ENCODE data around the gene ST3GAL6.

The ST3GAL6 gene

DNA sequence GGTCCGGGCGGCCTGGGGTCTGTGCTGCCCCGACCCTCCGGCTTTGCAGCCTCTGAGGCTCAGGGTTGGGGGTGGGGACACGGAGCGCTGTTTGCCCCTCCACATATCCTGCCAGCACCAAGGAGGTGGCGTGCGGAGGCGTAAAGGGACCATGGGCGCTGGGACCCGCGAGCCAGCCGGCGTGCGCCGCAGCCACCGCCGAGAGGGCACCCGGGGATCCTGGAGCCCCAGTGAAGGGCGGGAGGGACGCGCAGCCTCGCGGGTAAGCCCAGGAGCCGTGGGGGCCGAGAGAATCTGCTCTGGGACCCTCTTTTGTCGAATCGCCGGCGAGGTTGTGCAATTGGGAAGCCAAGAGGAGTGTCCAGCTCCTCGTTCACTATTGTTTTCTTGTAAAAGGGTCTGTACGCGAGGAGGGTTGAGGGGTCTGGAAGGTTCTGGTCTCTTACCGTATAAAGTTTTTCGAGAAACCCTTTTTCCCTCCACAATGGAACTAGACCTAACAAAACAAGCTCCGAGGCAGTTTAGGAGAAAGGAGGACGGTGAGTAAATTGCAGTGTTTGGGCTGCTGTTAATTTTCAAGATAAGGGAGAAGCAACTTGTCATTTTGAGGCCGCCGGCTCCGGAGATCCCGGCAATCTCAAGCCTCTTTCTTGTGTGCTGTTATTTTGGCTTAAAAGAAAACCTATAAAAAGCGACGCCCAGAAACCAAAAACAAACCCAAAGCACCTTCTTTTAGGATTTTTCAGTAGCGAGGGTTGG, 29.9 kb upstream of the ST3GAL6 start:
- DNase-seq (ENCODE audit: low spot score), result no peak

GRCh38 chr3:98733812-98734281, 29.3 kb upstream of the ST3GAL6 start:
- Mint-ChIP-seq H3K27ac (peak overlapping the region; percentile 46), H3K36me3 (ENCODE audit: low read depth) (no peaks in the 10 kb centered on the region), H3K4me1 (ENCODE audit: low read depth) (peaks cover 15% of the 10 kb centered on the region), H3K4me3 (peak overlapping the region; percentile 78), H3K27me3 (ENCODE audit: low read depth) (peaks cover 66% of the 10 kb centered on the region), H3K9me3 (no peaks in the 10 kb centered on the region)
- no peak for DNase-seq (ENCODE audit: low spot score)

More for the DNA sequence above, 29.9 kb upstream of the ST3GAL6 start:
- H3K4me1 Mint-ChIP-seq (ENCODE audit: low read depth), result peaks cover 15% of the 10 kb centered on the region
- H3K4me3 Mint-ChIP-seq, result peak overlapping the region; percentile 78
- no peaks in the 10 kb centered on the region for H3K36me3 Mint-ChIP-seq (ENCODE audit: low read depth)
- no peaks in the 10 kb centered on the region for H3K9me3 Mint-ChIP-seq
- H3K27ac Mint-ChIP-seq, result peak overlapping the region; percentile 46
- H3K27me3 Mint-ChIP-seq (ENCODE audit: low read depth), result peaks cover 67% of the 10 kb centered on the region

DNA sequence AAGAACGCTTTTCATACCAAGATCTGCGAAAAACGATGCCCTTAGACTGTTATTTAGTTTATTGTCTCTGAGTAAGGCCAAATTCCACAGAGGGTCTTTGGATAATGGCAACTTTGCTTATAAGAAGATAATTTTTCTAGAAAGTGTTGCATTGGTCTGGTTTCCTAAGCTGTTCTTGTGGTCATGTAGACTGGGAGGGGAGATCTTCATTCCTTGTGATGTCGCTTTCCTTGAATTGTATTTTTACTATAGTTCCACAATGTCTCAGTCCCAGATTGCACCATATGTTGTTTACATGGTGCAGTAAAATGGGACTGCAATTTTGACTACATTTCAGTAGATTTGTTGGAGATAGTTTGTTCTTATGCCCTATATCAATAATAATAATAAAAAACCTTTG, 28.8 kb upstream of the ST3GAL6 start:
- no peak for DNase-seq (ENCODE audit: low spot score)
- H3K36me3 Mint-ChIP-seq (ENCODE audit: low read depth), result no peaks in the 10 kb centered on the region

GRCh38 chr3:98734735-98735134, 28.4 kb upstream of the ST3GAL6 start:
- Mint-ChIP-seq H3K27me3 (ENCODE audit: low read depth) (peaks cover 67% of the 10 kb centered on the region), H3K36me3 (ENCODE audit: low read depth) (no peaks in the 10 kb centered on the region), H3K4me3 (no peak overlapping the region), H3K4me1 (ENCODE audit: low read depth) (peaks cover 15% of the 10 kb centered on the region), H3K9me3 (no peaks in the 10 kb centered on the region), H3K27ac (no peak overlapping the region)
- no peak for DNase-seq (ENCODE audit: low spot score)

More for the DNA sequence above, 28.8 kb upstream of the ST3GAL6 start:
- peaks cover 15% of the 10 kb centered on the region for H3K4me1 Mint-ChIP-seq (ENCODE audit: low read depth)
- no peak overlapping the region for H3K27ac Mint-ChIP-seq
- peaks cover 70% of the 10 kb centered on the region for H3K27me3 Mint-ChIP-seq (ENCODE audit: low read depth)
- H3K4me3 Mint-ChIP-seq, result peak overlapping the region; percentile 78
- no peaks in the 10 kb centered on the region for H3K9me3 Mint-ChIP-seq

DNA sequence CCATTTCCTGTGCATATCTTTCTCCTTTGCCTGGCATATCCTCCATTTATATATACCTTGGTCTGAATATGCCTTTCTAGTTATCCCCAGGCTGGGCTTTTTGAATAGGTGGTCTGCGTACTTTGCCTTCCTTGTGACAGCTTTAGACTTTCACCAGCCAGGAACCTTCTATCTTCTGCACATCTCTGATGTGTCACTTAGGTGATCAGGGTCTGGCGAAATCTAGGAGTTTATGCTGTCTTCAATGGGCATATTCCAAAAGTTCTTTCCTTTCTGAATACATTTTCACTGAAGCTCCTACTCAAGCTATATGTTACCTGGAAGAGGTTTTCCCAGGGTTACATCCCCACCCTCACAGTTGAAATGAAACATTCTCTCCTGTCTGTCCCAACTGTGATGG, 27.8 kb upstream of the ST3GAL6 start:
- DNase-seq (ENCODE audit: low spot score), result no peak
- Mint-ChIP-seq H3K27ac (no peak overlapping the region), H3K4me3 (no peak overlapping the region), H3K27me3 (ENCODE audit: low read depth) (peaks cover 65% of the 10 kb centered on the region), H3K36me3 (ENCODE audit: low read depth) (no peaks in the 10 kb centered on the region), H3K4me1 (ENCODE audit: low read depth) (peaks cover 15% of the 10 kb centered on the region), H3K9me3 (no peaks in the 10 kb centered on the region)

- H3K9me3 Mint-ChIP-seq, result no peaks in the 10 kb centered on the region
- H3K27ac Mint-ChIP-seq, result no peak overlapping the region
- H3K4me3 Mint-ChIP-seq, result no peak overlapping the region
- H3K4me1 Mint-ChIP-seq (ENCODE audit: low read depth), result peaks cover 15% of the 10 kb centered on the region
- DNase-seq (ENCODE audit: low spot score), result no peak
- no peaks in the 10 kb centered on the region for H3K36me3 Mint-ChIP-seq (ENCODE audit: low read depth)
- peaks cover 64% of the 10 kb centered on the region for H3K27me3 Mint-ChIP-seq (ENCODE audit: low read depth)
Observed at GRCh38 chr3:98735761-98736269, 27.3 kb upstream of the ST3GAL6 start.

GRCh38 chr3:98737301-98737700, 25.8 kb upstream of the ST3GAL6 start:
- Mint-ChIP-seq H3K4me1 (ENCODE audit: low read depth) (peaks cover 12% of the 10 kb centered on the region), H3K27me3 (ENCODE audit: low read depth) (peaks cover 60% of the 10 kb centered on the region), H3K36me3 (ENCODE audit: low read depth) (no peaks in the 10 kb centered on the region), H3K4me3 (no peak overlapping the region), H3K27ac (no peak overlapping the region), H3K9me3 (no peaks in the 10 kb centered on the region)
- no peak for DNase-seq (ENCODE audit: low spot score)

- H3K36me3 Mint-ChIP-seq (ENCODE audit: low read depth), result no peaks in the 10 kb centered on the region
- H3K9me3 Mint-ChIP-seq, result no peaks in the 10 kb centered on the region
- DNase-seq (ENCODE audit: low spot score), result no peak
- no peak overlapping the region for H3K4me3 Mint-ChIP-seq
- H3K4me1 Mint-ChIP-seq (ENCODE audit: low read depth), result peaks cover 2% of the 10 kb centered on the region
- no peak overlapping the region for H3K27ac Mint-ChIP-seq
- H3K27me3 Mint-ChIP-seq (ENCODE audit: low read depth), result peaks cover 48% of the 10 kb centered on the region
Observed at GRCh38 chr3:98739266-98739665, 23.9 kb upstream of the ST3GAL6 start.

DNA sequence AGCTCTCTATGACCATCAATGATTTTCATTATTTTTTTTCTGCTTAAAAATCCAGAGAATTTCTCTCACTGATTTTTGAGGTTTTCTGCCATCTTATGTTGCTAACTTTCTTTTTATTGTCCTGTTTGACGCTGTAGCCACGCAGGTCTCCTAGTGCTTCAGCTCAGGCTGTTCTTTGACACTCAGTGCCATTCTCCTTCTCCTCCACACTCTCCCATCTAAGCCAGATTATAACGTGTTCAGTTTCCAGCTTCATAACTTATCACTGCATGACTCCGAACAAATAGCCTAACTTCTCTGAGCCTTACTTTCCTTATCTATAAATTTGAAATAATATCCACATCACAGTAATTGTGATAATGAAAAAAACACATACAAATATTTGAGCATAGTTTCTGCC, 22.8 kb upstream of the ST3GAL6 start:
- Mint-ChIP-seq H3K4me3 (no peak overlapping the region), H3K4me1 (ENCODE audit: low read depth) (no peaks in the 10 kb centered on the region), H3K27me3 (ENCODE audit: low read depth) (peaks cover 39% of the 10 kb centered on the region), H3K9me3 (no peaks in the 10 kb centered on the region), H3K27ac (no peak overlapping the region), H3K36me3 (ENCODE audit: low read depth) (no peaks in the 10 kb centered on the region)
- DNase-seq (ENCODE audit: low spot score), result no peak

- H3K4me3 Mint-ChIP-seq, result no peak overlapping the region
- no peaks in the 10 kb centered on the region for H3K9me3 Mint-ChIP-seq
- no peak for DNase-seq (ENCODE audit: low spot score)
- H3K4me1 Mint-ChIP-seq (ENCODE audit: low read depth), result no peaks in the 10 kb centered on the region
- H3K27me3 Mint-ChIP-seq (ENCODE audit: low read depth), result peaks cover 36% of the 10 kb centered on the region
- H3K27ac Mint-ChIP-seq, result no peak overlapping the region
- no peaks in the 10 kb centered on the region for H3K36me3 Mint-ChIP-seq (ENCODE audit: low read depth)
Observed at GRCh38 chr3:98741121-98741716, 21.9 kb upstream of the ST3GAL6 start.

GRCh38 chr3:98743071-98743470, 20.1 kb upstream of the ST3GAL6 start:
- Mint-ChIP-seq H3K36me3 (ENCODE audit: low read depth) (no peaks in the 10 kb centered on the region), H3K9me3 (no peaks in the 10 kb centered on the region), H3K4me3 (no peak overlapping the region), H3K27ac (no peak overlapping the region), H3K4me1 (ENCODE audit: low read depth) (no peaks in the 10 kb centered on the region), H3K27me3 (ENCODE audit: low read depth) (peaks cover 27% of the 10 kb centered on the region)
- no peak for DNase-seq (ENCODE audit: low spot score)

DNA sequence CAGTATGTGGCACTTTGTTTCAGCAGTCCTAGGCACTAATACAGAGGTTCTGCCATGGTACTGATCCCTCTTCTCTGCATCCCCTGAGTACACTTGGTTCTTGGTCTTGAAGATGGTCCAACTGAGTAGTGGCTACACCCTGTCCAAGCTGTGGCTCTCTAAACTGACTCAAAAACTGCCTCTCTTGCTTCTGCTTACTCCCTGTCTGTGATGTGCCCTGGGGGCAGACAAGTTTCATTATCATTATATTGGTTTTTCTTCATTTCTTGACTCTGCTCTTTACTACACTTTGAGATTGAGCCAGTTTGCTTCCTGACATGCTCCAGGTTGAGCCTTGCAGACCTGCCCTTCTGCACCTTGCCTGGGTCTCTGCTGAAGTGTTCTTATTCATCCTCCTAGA, 18.9 kb upstream of the ST3GAL6 start:
- Mint-ChIP-seq H3K36me3 (ENCODE audit: low read depth) (no peaks in the 10 kb centered on the region), H3K27ac (no peak overlapping the region), H3K27me3 (ENCODE audit: low read depth) (peaks cover 22% of the 10 kb centered on the region), H3K9me3 (no peaks in the 10 kb centered on the region), H3K4me1 (ENCODE audit: low read depth) (no peaks in the 10 kb centered on the region), H3K4me3 (no peak overlapping the region)
- DNase-seq (ENCODE audit: low spot score), result no peak

- Mint-ChIP-seq H3K4me1 (ENCODE audit: low read depth) (no peaks in the 10 kb centered on the region), H3K27ac (no peak overlapping the region), H3K9me3 (no peaks in the 10 kb centered on the region), H3K27me3 (ENCODE audit: low read depth) (peaks cover 17% of the 10 kb centered on the region), H3K4me3 (no peak overlapping the region), H3K36me3 (ENCODE audit: low read depth) (no peaks in the 10 kb centered on the region)
- DNase-seq (ENCODE audit: low spot score), result no peak
Observed at GRCh38 chr3:98745718-98746117, 17.4 kb upstream of the ST3GAL6 start.

- Mint-ChIP-seq H3K9me3 (no peaks in the 10 kb centered on the region), H3K27me3 (ENCODE audit: low read depth) (peaks cover 14% of the 10 kb centered on the region), H3K4me3 (no peak overlapping the region), H3K27ac (no peak overlapping the region), H3K4me1 (ENCODE audit: low read depth) (no peaks in the 10 kb centered on the region), H3K36me3 (ENCODE audit: low read depth) (no peaks in the 10 kb centered on the region)
- DNase-seq (ENCODE audit: low spot score), result no peak
Observed at GRCh38 chr3:98746122-98746521, 17.0 kb upstream of the ST3GAL6 start.
